ENCODE results near the gene DDX42.

- TF ChIP-seq EZH2phosphoT487 (IDR thresholded peaks at IDR 0.05; ENCODE audit: unreplicated experiment) (no peak), POLR2AphosphoS5 (IDR thresholded peaks at IDR 0.05; ENCODE audit: low read depth) (no peak), REST (IDR thresholded peaks at IDR 0.05; ENCODE audit: unreplicated experiment) (no peak), EZH2 (IDR thresholded peaks at IDR 0.05; ENCODE audit: low read depth, unreplicated experiment) (no peak)
- TF ChIP-seq, protein P1, sequence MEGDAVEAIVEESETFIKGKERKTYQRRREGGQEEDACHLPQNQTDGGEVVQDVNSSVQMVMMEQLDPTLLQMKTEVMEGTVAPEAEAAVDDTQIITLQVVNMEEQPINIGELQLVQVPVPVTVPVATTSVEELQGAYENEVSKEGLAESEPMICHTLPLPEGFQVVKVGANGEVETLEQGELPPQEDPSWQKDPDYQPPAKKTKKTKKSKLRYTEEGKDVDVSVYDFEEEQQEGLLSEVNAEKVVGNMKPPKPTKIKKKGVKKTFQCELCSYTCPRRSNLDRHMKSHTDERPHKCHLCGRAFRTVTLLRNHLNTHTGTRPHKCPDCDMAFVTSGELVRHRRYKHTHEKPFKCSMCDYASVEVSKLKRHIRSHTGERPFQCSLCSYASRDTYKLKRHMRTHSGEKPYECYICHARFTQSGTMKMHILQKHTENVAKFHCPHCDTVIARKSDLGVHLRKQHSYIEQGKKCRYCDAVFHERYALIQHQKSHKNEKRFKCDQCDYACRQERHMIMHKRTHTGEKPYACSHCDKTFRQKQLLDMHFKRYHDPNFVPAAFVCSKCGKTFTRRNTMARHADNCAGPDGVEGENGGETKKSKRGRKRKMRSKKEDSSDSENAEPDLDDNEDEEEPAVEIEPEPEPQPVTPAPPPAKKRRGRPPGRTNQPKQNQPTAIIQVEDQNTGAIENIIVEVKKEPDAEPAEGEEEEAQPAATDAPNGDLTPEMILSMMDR (conservative IDR thresholded peaks at IDR 0.05; ENCODE audit: low read depth in 2 of 2) = no peak
Measured at GRCh38 chr17:63832455-63832854, 58.5 kb downstream of the DDX42 start.
